Caco-2 (cell line): ENCODE data around the gene PPA1. TPM values are rescaled to one million over a fixed set of nuclear protein-coding genes. Genes with fewer than 3 reads are reported as not detected.

ENCODE experiments used
- BruUV-seq: library from RNA; stranded (reverse); fragments of 400-500 nt; replicated peaks from 2 replicates; lab custom pipeline; 2021; lab: Mats Ljungman, UMichigan
- CTCF ChIA-PET: fragments of 300-600 bp; sonication (Branson Sonifier 250); formaldehyde crosslinking; loops from one replicate; lab custom pipeline; 2022; ENCODE audit warnings: antibody characterized with exemption; lab: Charles Lee
- POLR2A ChIA-PET: fragments of 300-600 bp; sonication (Branson Sonifier 250); formaldehyde crosslinking; loops from one replicate; lab custom pipeline; 2022; ENCODE audit warnings: antibody characterized with exemption; lab: Charles Lee
- DNase-seq, 2 experiments: peaks; one replicate each; pipeline versions ENCODE4 v3.0.0 to v3.0.0-alpha.2; 2020 to 2022
- H3K27me3 ChIP-seq: replicated peaks from 2 replicates; pipeline ENCODE4 v1.6.0; 2011; ENCODE audit warnings: low read length; ENCODE audit not compliant: control insufficient read depth, insufficient read depth
- H3K36me3 ChIP-seq: 2 replicates; pipeline ENCODE4 v1.5.1; 2011; ENCODE audit warnings: low read length; ENCODE audit not compliant: control insufficient read depth, insufficient read depth
- H3K4me1 ChIP-seq: fragments of 250-450 bp; sonication (Bioruptor Pico); 2 replicates; pipeline ENCODE4 v1.5.1; 2020; ENCODE audit warnings: mild to moderate bottlenecking
- H3K4me3 ChIP-seq: 2 replicates; pipeline ENCODE4 v1.5.1; 2011; ENCODE audit warnings: low read depth, mild to moderate bottlenecking, control low read depth, low read length
- H3K9me3 ChIP-seq: fragments of 250-450 bp; sonication (Bioruptor Pico); 2 replicates; pipeline ENCODE4 v1.5.1; 2020; ENCODE audit warnings: mild to moderate bottlenecking, moderate library complexity
- H3K27ac Mint-ChIP-seq: one replicate; pipeline ENCODE4 v1.8.0; 2022; ENCODE audit warnings: mixed read lengths; ENCODE audit not compliant: unreplicated experiment
- H3K27me3 Mint-ChIP-seq: one replicate; pipeline ENCODE4 v1.8.0; 2022; ENCODE audit warnings: mixed read lengths; ENCODE audit not compliant: insufficient read depth, unreplicated experiment
- H3K36me3 Mint-ChIP-seq: one replicate; pipeline ENCODE4 v1.8.0; 2022; ENCODE audit warnings: mild to moderate bottlenecking, mixed read lengths; ENCODE audit not compliant: insufficient read depth, unreplicated experiment
- H3K4me1 Mint-ChIP-seq: one replicate; pipeline ENCODE4 v1.8.0; 2022; ENCODE audit warnings: low read depth, mixed read lengths; ENCODE audit not compliant: unreplicated experiment
- H3K4me3 Mint-ChIP-seq: one replicate; pipeline ENCODE4 v1.8.0; 2022; ENCODE audit warnings: mild to moderate bottlenecking, moderate library complexity, mixed read lengths; ENCODE audit not compliant: unreplicated experiment
- H3K9me3 Mint-ChIP-seq: one replicate; pipeline ENCODE4 v1.8.0; 2022; ENCODE audit warnings: mixed read lengths; ENCODE audit not compliant: unreplicated experiment
- intact Hi-C: fragments of 100-400 bp; cut with micrococcal nuclease; formaldehyde crosslinking; loops from one replicate; pipeline ENCODE4 v1.10.0; 2022; ENCODE audit not compliant: unreplicated experiment
- total RNA-seq: library from RNA; stranded (reverse); gene quantifications from 2 replicates; pipeline ENCODE4 v1.2.3, GENCODE V29; 2022
- TF ChIP-seq, protein P1 (sequence below), 2 experiments: fragments of 200-600 bp in 1 of 2; IDR thresholded peaks; 1 replicate in 1 of 2; 2 replicates in 1 of 2; pipeline versions ENCODE4 v1.5.1 to v1.8.0; 2011 to 2022; ENCODE audit warnings: antibody characterized with exemption in 1 of 2, control low read depth in 1 of 2, inconsistent platforms in 1 of 2, low read depth in 1 of 2, low read length in 1 of 2, mild to moderate bottlenecking in 1 of 2, moderate library complexity in 1 of 2; ENCODE audit not compliant: insufficient read depth in 1 of 2, severe bottlenecking in 1 of 2, unreplicated experiment in 1 of 2

The PPA1 gene
- total RNA-seq, 1 experiment from 2014 or later: 350 TPM

DNA sequence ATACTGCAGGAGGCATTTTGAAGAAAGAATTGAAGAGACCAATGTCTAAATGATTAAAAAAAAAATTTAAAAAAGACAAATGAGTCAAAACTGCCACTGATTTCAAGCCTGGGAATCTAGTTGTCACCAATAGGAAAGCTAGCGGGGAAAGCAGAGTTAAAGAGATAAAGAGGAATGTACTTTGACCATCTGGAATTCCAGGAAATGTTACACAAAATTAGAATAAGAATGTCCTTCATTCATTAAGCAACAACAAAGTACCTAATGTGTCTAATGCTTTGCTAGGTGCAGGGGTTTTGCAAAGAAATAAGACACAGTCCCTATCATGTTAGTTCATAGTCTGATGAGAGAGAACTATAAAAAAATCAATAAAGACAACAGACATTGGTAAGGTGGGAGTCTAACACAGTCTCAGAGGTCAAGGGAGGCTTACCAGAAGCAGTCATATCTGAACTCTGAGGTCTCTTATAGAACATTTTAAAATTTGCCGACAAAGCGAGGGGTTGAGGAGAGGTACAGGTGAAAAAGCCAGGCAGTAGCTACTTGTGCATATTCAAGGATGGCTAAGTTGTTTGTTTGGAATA lies 77.9 kb downstream of the PPA1 start:
- CTCF ChIA-PET: interaction anchor here (0.6 to 3.8 kb wide), 4 partner anchors 9 to 232 kb away, joined by 3 to 26 read pairs (median 4); partner anchors contain the start of gene TYSND1
- H3K36me3 ChIP-seq: peaks cover 12% of the 10 kb centered on the region; the same call in 1 of the 2 replicates
- Mint-ChIP-seq H3K27ac (peak overlapping the region; percentile 38), H3K36me3 (peaks cover 97% of the 10 kb centered on the region), H3K9me3 (no peaks in the 10 kb centered on the region), H3K4me3 (peak overlapping the region; percentile 3), H3K27me3 (no peaks in the 10 kb centered on the region), H3K4me1 (peaks cover 26% of the 10 kb centered on the region)
- no TSS peak for BruUV-seq
- peaks cover 19% of the 10 kb centered on the region for H3K4me1 ChIP-seq
- POLR2A ChIA-PET: interaction anchor here (0.7 to 1.2 kb wide), 3 partner anchors 9 to 103 kb away, joined by 3 to 14 read pairs (median 3); partner anchors contain the start of gene TYSND1
- no peak for DNase-seq
- no peaks in the 10 kb centered on the region for H3K27me3 ChIP-seq
- no peaks in the 10 kb centered on the region for H3K9me3 ChIP-seq
- TF ChIP-seq, protein P1, sequence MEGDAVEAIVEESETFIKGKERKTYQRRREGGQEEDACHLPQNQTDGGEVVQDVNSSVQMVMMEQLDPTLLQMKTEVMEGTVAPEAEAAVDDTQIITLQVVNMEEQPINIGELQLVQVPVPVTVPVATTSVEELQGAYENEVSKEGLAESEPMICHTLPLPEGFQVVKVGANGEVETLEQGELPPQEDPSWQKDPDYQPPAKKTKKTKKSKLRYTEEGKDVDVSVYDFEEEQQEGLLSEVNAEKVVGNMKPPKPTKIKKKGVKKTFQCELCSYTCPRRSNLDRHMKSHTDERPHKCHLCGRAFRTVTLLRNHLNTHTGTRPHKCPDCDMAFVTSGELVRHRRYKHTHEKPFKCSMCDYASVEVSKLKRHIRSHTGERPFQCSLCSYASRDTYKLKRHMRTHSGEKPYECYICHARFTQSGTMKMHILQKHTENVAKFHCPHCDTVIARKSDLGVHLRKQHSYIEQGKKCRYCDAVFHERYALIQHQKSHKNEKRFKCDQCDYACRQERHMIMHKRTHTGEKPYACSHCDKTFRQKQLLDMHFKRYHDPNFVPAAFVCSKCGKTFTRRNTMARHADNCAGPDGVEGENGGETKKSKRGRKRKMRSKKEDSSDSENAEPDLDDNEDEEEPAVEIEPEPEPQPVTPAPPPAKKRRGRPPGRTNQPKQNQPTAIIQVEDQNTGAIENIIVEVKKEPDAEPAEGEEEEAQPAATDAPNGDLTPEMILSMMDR (IDR thresholded peaks at IDR 0.05; ENCODE audit: insufficient read depth in 1 of 2, low read depth in 1 of 2, low read length in 1 of 2, severe bottlenecking in 1 of 2, unreplicated experiment in 1 of 2): no peak
- H3K4me3 ChIP-seq: no peak overlapping the region
- intact Hi-C loops: no loop called here

Other genes starting within 250 kb of the PPA1 start
- gene MACROH2A2, start 180.6 kb downstream of the PPA1 start, total RNA-seq: 5.1 and 6.1 TPM in 2 replicates
- 29.2 and 31.1 TPM in 2 replicates for gene AIFM2, start 100.6 kb downstream of the PPA1 start, total RNA-seq
- gene TYSND1, start 86.7 kb downstream of the PPA1 start, total RNA-seq: 29.4 and 29.8 TPM in 2 replicates
- gene SAR1A, start 62.9 kb downstream of the PPA1 start, total RNA-seq: 268 and 288 TPM in 2 replicates
- gene NPFFR1, start 50.6 kb upstream of the PPA1 start, total RNA-seq: not detected in 2 replicates
- gene LRRC20, start 149.2 kb upstream of the PPA1 start, total RNA-seq: 27.1 and 28.1 TPM in 2 replicates
- gene EIF4EBP2, start 170.7 kb upstream of the PPA1 start, total RNA-seq: 166 and 168 TPM in 2 replicates
- gene NODAL, start 208.3 kb upstream of the PPA1 start, total RNA-seq: 0.59 and 1.3 TPM in 2 replicates
- gene PALD1, start 245.3 kb upstream of the PPA1 start, total RNA-seq: 8.9 and 10.3 TPM in 2 replicates